LNCaP clone FGC (cell line): ENCODE data around the gene TNIP3.

ENCODE experiments used
- DNase-seq: peaks from one replicate; pipeline ENCODE4 v3.0.0-alpha.2; 2011; ENCODE audit warnings: low read depth
- H3K4me3 ChIP-seq: 2 replicates; pipeline ENCODE4 v1.5.1; 2011; ENCODE audit warnings: mild to moderate bottlenecking, low read depth, low read length, control low read depth
- TF ChIP-seq, protein P1 (sequence below): IDR thresholded peaks from 2 replicates; pipeline ENCODE4 v1.5.1; 2012; ENCODE audit warnings: mild to moderate bottlenecking; ENCODE audit not compliant: control insufficient read depth, insufficient read depth; ENCODE audit errors: extremely low read depth

The TNIP3 gene

DNA sequence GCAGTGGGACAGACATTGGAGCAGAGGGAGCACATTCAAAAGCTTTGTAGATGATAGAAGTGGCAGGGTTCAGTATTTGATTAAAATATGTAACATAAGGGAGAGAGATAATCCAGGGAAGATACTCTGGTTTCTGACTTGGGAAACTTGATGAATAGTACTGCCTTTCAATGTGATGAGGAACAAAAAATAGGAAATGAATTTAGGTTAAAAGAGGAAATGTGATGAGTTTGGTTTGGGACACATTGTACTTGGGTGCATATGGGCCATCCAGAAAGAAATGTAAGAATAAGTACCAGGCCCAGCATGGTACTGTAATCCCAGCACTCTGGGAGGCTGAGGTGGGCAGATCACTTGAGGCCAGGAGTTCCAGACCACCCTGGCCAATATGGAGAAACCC is 70.9 kb downstream of the TNIP3 start:
- DNase-seq: no peak
- no peak overlapping the region for H3K4me3 ChIP-seq
- TF ChIP-seq, protein P1, sequence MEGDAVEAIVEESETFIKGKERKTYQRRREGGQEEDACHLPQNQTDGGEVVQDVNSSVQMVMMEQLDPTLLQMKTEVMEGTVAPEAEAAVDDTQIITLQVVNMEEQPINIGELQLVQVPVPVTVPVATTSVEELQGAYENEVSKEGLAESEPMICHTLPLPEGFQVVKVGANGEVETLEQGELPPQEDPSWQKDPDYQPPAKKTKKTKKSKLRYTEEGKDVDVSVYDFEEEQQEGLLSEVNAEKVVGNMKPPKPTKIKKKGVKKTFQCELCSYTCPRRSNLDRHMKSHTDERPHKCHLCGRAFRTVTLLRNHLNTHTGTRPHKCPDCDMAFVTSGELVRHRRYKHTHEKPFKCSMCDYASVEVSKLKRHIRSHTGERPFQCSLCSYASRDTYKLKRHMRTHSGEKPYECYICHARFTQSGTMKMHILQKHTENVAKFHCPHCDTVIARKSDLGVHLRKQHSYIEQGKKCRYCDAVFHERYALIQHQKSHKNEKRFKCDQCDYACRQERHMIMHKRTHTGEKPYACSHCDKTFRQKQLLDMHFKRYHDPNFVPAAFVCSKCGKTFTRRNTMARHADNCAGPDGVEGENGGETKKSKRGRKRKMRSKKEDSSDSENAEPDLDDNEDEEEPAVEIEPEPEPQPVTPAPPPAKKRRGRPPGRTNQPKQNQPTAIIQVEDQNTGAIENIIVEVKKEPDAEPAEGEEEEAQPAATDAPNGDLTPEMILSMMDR: no peak

DNA sequence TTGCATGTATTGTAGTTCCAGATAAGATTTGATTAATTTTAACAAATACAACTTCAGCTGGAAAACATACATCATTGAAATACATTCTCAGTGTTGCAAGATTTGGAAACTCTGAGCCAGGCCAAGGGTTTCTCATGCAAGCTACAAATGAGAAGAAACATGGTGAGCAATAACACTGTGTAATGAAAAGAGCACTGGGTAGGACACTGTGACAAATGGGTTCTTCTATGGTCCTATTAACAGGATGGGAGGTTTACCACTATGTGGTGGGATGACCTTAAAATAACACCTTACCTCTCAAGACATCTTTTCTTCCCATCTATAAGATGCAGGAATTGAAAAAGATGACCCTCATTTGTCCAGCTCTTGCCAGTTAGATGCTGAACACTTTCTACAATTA is 72.2 kb downstream of the TNIP3 start:
- DNase-seq: no peak
- TF ChIP-seq, protein P1: no peak
- no peak overlapping the region for H3K4me3 ChIP-seq

DNA sequence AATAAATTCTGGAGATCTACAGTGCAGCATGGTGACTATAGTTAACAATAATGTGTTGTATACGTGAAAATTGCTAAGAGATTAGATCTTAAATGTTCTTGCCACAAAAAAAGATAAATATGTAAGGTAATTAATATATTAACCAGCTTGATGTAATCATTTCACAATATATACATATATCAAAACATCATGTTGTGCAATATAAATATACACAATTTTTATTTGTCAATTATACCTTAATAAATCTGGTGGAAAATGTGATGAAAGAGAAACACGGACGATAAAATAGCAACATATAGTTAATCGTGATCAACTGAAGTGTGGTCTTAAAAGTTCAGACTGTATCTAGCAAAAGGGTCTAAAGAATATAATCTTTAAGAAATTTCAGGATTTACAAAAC is 75.3 kb downstream of the TNIP3 start:
- H3K4me3 ChIP-seq: no peak overlapping the region
- TF ChIP-seq, protein P1: no peak
- no peak for DNase-seq
